ENCODE data around the gene ARMC9.

Gene ARMC9

GRCh38 chr2:231318954-231319353 lies 120.5 kb downstream of the ARMC9 start:
- DNase-seq: no peak

GRCh38 chr2:231319867-231320266 lies 121.4 kb downstream of the ARMC9 start:
- no peak for DNase-seq

GRCh38 chr2:231321021-231321420 lies 122.6 kb downstream of the ARMC9 start:
- no peak for DNase-seq

GRCh38 chr2:231321556-231322334 lies 123.3 kb downstream of the ARMC9 start:
- DNase-seq: no peak

GRCh38 chr2:231323316-231323715 lies 124.9 kb downstream of the ARMC9 start:
- no peak for DNase-seq

- DNase-seq: no peak
These were observed 127.4 kb downstream of the ARMC9 start for GRCh38 chr2:231325826-231326225.

GRCh38 chr2:231326404-231326803 lies 128.0 kb downstream of the ARMC9 start:
- DNase-seq: no peak

- DNase-seq: no peak
These were observed 131.9 kb downstream of the ARMC9 start for GRCh38 chr2:231330311-231330710.

- no peak for DNase-seq
These were observed 133.1 kb downstream of the ARMC9 start for GRCh38 chr2:231331533-231331932.

GRCh38 chr2:231332388-231332787 lies 134.0 kb downstream of the ARMC9 start:
- DNase-seq: no peak

GRCh38 chr2:231332872-231333500 lies 134.6 kb downstream of the ARMC9 start:
- no peak for DNase-seq

- DNase-seq: no peak
These were observed 135.9 kb downstream of the ARMC9 start for GRCh38 chr2:231334179-231334930.

- DNase-seq: no peak
These were observed 136.6 kb downstream of the ARMC9 start for GRCh38 chr2:231334981-231335380.

- no peak for DNase-seq
These were observed 137.2 kb downstream of the ARMC9 start for GRCh38 chr2:231335591-231335990.

GRCh38 chr2:231336236-231336635 lies 137.8 kb downstream of the ARMC9 start:
- no peak for DNase-seq

- DNase-seq: no peak
These were observed 138.3 kb downstream of the ARMC9 start for GRCh38 chr2:231336700-231337099.

GRCh38 chr2:231337807-231338759 lies 139.7 kb downstream of the ARMC9 start:
- no peak for DNase-seq

- DNase-seq: no peak
These were observed 140.9 kb downstream of the ARMC9 start for GRCh38 chr2:231339316-231339715.

- no peak for DNase-seq
These were observed 142.7 kb downstream of the ARMC9 start for GRCh38 chr2:231341100-231341499.

GRCh38 chr2:231342061-231342711 lies 143.8 kb downstream of the ARMC9 start:
- no peak for DNase-seq

GRCh38 chr2:231343006-231343710 lies 144.7 kb downstream of the ARMC9 start:
- DNase-seq: no peak
